Measurements from ENCODE around the gene SPECC1.
A peak's percentile ranks its signal among the peaks of the same experiment; 100 is the strongest.
"Not testable (repeated sequence)": the region's sequence is repeated elsewhere in the genome, so short reads cannot be mapped to it uniquely, and the experiment has no call there.

Gene SPECC1

GRCh38 chr17:20009302-20010098 lies at the start of gene SPECC1:
TSS of gene SPECC1 (plus strand) at chr17:20009359. CDS start at chr17:20096652, 87,293 bp downstream.
- H3K27me3 ChIP-seq (ENCODE audit: control insufficient read depth in 1 of 2, insufficient read depth in 2 of 2, low read length in 2 of 2) = peaks cover 12 to 37% of the 10 kb centered on the region in 2 donors
- no peak within 1 kb of the TSS for H3K9ac ChIP-seq (ENCODE audit: low read length)
- H3K9me3 ChIP-seq (ENCODE audit: low read length) = no peaks in the 10 kb centered on the region
- no peaks in the 10 kb centered on the region for H3K36me3 ChIP-seq (ENCODE audit: insufficient read depth, low read length)
- H3K4me1 ChIP-seq (ENCODE audit: insufficient read depth, low read length) = peaks cover 5% of the 10 kb centered on the region
- no peak within 1 kb of the TSS for H3K27ac ChIP-seq (ENCODE audit: low read depth, low read length)
- peak within 1 kb of the TSS; percentile 57 to 82 for H3K4me3 ChIP-seq (ENCODE audit: low read depth in 1 of 2, low read length in 2 of 2)

GRCh38 chr17:19962954-19963353 lies 46.2 kb upstream of the SPECC1 start:
- H3K36me3 ChIP-seq (ENCODE audit: insufficient read depth, low read length) = peaks cover 22% of the 10 kb centered on the region
- H3K4me3 ChIP-seq (ENCODE audit: low read depth in 1 of 2, low read length in 2 of 2); H3K9ac ChIP-seq (ENCODE audit: low read length); H3K27me3 ChIP-seq (ENCODE audit: control insufficient read depth in 1 of 2, insufficient read depth in 2 of 2, low read length in 2 of 2); H3K27ac ChIP-seq (ENCODE audit: low read depth, low read length); H3K9me3 ChIP-seq (ENCODE audit: low read length); H3K4me1 ChIP-seq (ENCODE audit: insufficient read depth, low read length): not testable (repeated sequence)

- no peak overlapping the region for H3K27ac ChIP-seq (ENCODE audit: low read depth, low read length)
These were observed 36.0 kb upstream of the SPECC1 start for GRCh38 chr17:19973156-19973555.

GRCh38 chr17:19975601-19976000 lies 33.6 kb upstream of the SPECC1 start:
- Histone ChIP-seq H3K9ac (ENCODE audit: low read length) (no peak overlapping the region), H3K27ac (ENCODE audit: low read depth, low read length) (no peak overlapping the region), H3K4me3 (ENCODE audit: low read depth in 1 of 2, low read length in 2 of 2) (no peak overlapping the region), H3K4me1 (ENCODE audit: insufficient read depth, low read length) (peaks cover 23% of the 10 kb centered on the region), H3K9me3 (ENCODE audit: low read length) (no peaks in the 10 kb centered on the region), H3K36me3 (ENCODE audit: insufficient read depth, low read length) (no peaks in the 10 kb centered on the region), H3K27me3 (ENCODE audit: control insufficient read depth in 1 of 2, insufficient read depth in 2 of 2, low read length in 2 of 2) (no peaks in the 10 kb centered on the region)

More at GRCh38 chr17:19973156-19973555, 36.0 kb upstream of the SPECC1 start:
- no peak overlapping the region for H3K4me3 ChIP-seq (ENCODE audit: low read depth in 1 of 2, low read length in 2 of 2)
- H3K4me1 ChIP-seq (ENCODE audit: insufficient read depth, low read length) = peaks cover 15% of the 10 kb centered on the region
- H3K36me3 ChIP-seq (ENCODE audit: insufficient read depth, low read length) = no peaks in the 10 kb centered on the region
- H3K9ac ChIP-seq (ENCODE audit: low read length) = no peak overlapping the region
- H3K27me3 ChIP-seq (ENCODE audit: control insufficient read depth in 1 of 2, insufficient read depth in 2 of 2, low read length in 2 of 2) = no peaks in the 10 kb centered on the region
- no peaks in the 10 kb centered on the region for H3K9me3 ChIP-seq (ENCODE audit: low read length)

- Histone ChIP-seq H3K4me1 (ENCODE audit: insufficient read depth, low read length) (peaks cover 23% of the 10 kb centered on the region), H3K27ac (ENCODE audit: low read depth, low read length) (peak within 1 kb of the TSS; percentile 85)
These were observed 31.6 kb upstream of the SPECC1 start, which contains the start of gene AKAP10 for GRCh38 chr17:19977293-19978208. TSS of gene AKAP10 (minus strand) at chr17:19977828. CDS start at chr17:19977679, 149 bp downstream.

GRCh38 chr17:19978209-19978802 lies 30.9 kb upstream of the SPECC1 start:
- H3K9ac ChIP-seq (ENCODE audit: low read length) = peak overlapping the region; percentile 32
- H3K4me3 ChIP-seq (ENCODE audit: low read depth in 1 of 2, low read length in 2 of 2) = peak overlapping the region; percentile 90 to 94
- H3K27me3 ChIP-seq (ENCODE audit: control insufficient read depth in 1 of 2, insufficient read depth in 2 of 2, low read length in 2 of 2) = no peaks in the 10 kb centered on the region
- no peaks in the 10 kb centered on the region for H3K9me3 ChIP-seq (ENCODE audit: low read length)
- H3K27ac ChIP-seq (ENCODE audit: low read depth, low read length) = peak overlapping the region; percentile 85
- no peaks in the 10 kb centered on the region for H3K36me3 ChIP-seq (ENCODE audit: insufficient read depth, low read length)
- peaks cover 23% of the 10 kb centered on the region for H3K4me1 ChIP-seq (ENCODE audit: insufficient read depth, low read length)

More at GRCh38 chr17:19977293-19978208, 31.6 kb upstream of the SPECC1 start, which contains the start of gene AKAP10:
- peak within 1 kb of the TSS; percentile 78 for H3K9ac ChIP-seq (ENCODE audit: low read length)
- no peaks in the 10 kb centered on the region for H3K36me3 ChIP-seq (ENCODE audit: insufficient read depth, low read length)
- H3K4me3 ChIP-seq (ENCODE audit: low read depth in 1 of 2, low read length in 2 of 2) = peak within 1 kb of the TSS; percentile 90 to 94
- H3K27me3 ChIP-seq (ENCODE audit: control insufficient read depth in 1 of 2, insufficient read depth in 2 of 2, low read length in 2 of 2) = no peaks in the 10 kb centered on the region
- no peaks in the 10 kb centered on the region for H3K9me3 ChIP-seq (ENCODE audit: low read length)

GRCh38 chr17:19978805-19979211 lies 30.4 kb upstream of the SPECC1 start:
- Histone ChIP-seq H3K27me3 (ENCODE audit: control insufficient read depth in 1 of 2, insufficient read depth in 2 of 2, low read length in 2 of 2) (no peaks in the 10 kb centered on the region), H3K27ac (ENCODE audit: low read depth, low read length) (no peak overlapping the region), H3K9ac (ENCODE audit: low read length) (peak overlapping the region; percentile 32), H3K9me3 (ENCODE audit: low read length) (no peaks in the 10 kb centered on the region), H3K36me3 (ENCODE audit: insufficient read depth, low read length) (no peaks in the 10 kb centered on the region), H3K4me1 (ENCODE audit: insufficient read depth, low read length) (peaks cover 23% of the 10 kb centered on the region), H3K4me3 (ENCODE audit: low read depth in 1 of 2, low read length in 2 of 2) (peak overlapping the region in 1 of 2 donors; percentile 90)

GRCh38 chr17:19979917-19980770 lies 29.0 kb upstream of the SPECC1 start:
- H3K9me3 ChIP-seq (ENCODE audit: low read length) = no peaks in the 10 kb centered on the region
- no peak overlapping the region for H3K27ac ChIP-seq (ENCODE audit: low read depth, low read length)
- H3K4me3 ChIP-seq (ENCODE audit: low read depth in 1 of 2, low read length in 2 of 2) = no peak overlapping the region
- no peaks in the 10 kb centered on the region for H3K36me3 ChIP-seq (ENCODE audit: insufficient read depth, low read length)
- peaks cover 23% of the 10 kb centered on the region for H3K4me1 ChIP-seq (ENCODE audit: insufficient read depth, low read length)
- no peak overlapping the region for H3K9ac ChIP-seq (ENCODE audit: low read length)
- no peaks in the 10 kb centered on the region for H3K27me3 ChIP-seq (ENCODE audit: control insufficient read depth in 1 of 2, insufficient read depth in 2 of 2, low read length in 2 of 2)

GRCh38 chr17:19986941-19987861 lies 22.0 kb upstream of the SPECC1 start:
- H3K4me3 ChIP-seq (ENCODE audit: low read depth in 1 of 2, low read length in 2 of 2) = no peak overlapping the region
- H3K27me3 ChIP-seq (ENCODE audit: control insufficient read depth in 1 of 2, insufficient read depth in 2 of 2, low read length in 2 of 2) = no peaks in the 10 kb centered on the region
- H3K36me3 ChIP-seq (ENCODE audit: insufficient read depth, low read length) = no peaks in the 10 kb centered on the region
- no peaks in the 10 kb centered on the region for H3K9me3 ChIP-seq (ENCODE audit: low read length)
- no peak overlapping the region for H3K27ac ChIP-seq (ENCODE audit: low read depth, low read length)
- H3K9ac ChIP-seq (ENCODE audit: low read length) = no peak overlapping the region
- no peaks in the 10 kb centered on the region for H3K4me1 ChIP-seq (ENCODE audit: insufficient read depth, low read length)

GRCh38 chr17:19987897-19988296 lies 21.3 kb upstream of the SPECC1 start:
- Histone ChIP-seq H3K27ac (ENCODE audit: low read depth, low read length) (no peak overlapping the region), H3K27me3 (ENCODE audit: control insufficient read depth in 1 of 2, insufficient read depth in 2 of 2, low read length in 2 of 2) (no peaks in the 10 kb centered on the region), H3K9me3 (ENCODE audit: low read length) (no peaks in the 10 kb centered on the region), H3K4me1 (ENCODE audit: insufficient read depth, low read length) (no peaks in the 10 kb centered on the region), H3K4me3 (ENCODE audit: low read depth in 1 of 2, low read length in 2 of 2) (no peak overlapping the region), H3K36me3 (ENCODE audit: insufficient read depth, low read length) (no peaks in the 10 kb centered on the region), H3K9ac (ENCODE audit: low read length) (no peak overlapping the region)

Measured in muscle layer of colon (tissue), 2 donors.